GM10266 (cell line): ENCODE data around the gene ZNF275.

Experiments used
- DNase-seq: peaks from one replicate; pipeline ENCODE4 v3.0.0; 2012; ENCODE audit errors: extremely low spot score
- CTCF ChIP-seq: IDR thresholded peaks from 2 replicates; pipeline ENCODE4 v1.5.1; 2012; ENCODE audit warnings: mild to moderate bottlenecking, low read depth; ENCODE audit not compliant: control insufficient read depth, insufficient read depth; ENCODE audit errors: missing control alignments

The ZNF275 gene

GRCh38 chrX:153365670-153366069 lies 31.7 kb downstream of the ZNF275 start:
- DNase-seq = no peak
- no peak for TF ChIP-seq CTCF

- no peak for TF ChIP-seq CTCF
- DNase-seq = no peak
Measured at GRCh38 chrX:153366119-153366518, 32.2 kb downstream of the ZNF275 start.

DNA sequence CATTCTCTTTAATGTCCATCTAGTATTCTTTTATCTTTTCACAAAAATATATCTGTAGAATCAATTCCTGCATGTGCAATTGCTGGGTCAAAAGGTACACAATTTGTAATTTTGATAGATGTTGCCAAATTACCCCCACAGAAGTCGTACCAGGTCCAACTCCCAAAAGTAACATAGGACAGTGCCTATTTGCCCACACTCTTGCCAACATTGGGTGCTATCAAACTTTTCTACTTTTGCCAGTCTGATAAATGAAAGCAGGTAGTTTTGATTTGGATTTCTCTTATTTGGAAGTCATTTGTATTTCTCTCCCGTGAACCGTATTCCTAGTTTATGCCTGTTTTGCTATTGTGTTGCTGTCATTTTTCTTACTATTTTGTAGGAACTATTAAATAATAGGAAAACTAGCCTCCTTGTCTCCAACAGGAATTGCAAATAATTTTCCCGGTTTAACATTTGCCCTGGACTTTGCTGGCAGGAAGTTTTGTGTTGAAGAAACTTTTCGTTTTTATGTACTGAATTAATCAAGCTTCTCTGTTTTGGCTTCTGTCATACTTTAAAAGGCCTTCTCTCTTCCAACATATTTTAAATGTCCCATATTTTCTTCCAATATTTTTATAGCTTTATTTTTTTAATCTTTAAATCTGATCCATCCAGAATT lies 33.1 kb downstream of the ZNF275 start:
- no peak for DNase-seq
- no peak for TF ChIP-seq CTCF

- TF ChIP-seq CTCF = no peak
- DNase-seq = no peak
Measured at GRCh38 chrX:153370293-153371055, 36.5 kb downstream of the ZNF275 start.

- DNase-seq = no peak
- no peak for TF ChIP-seq CTCF
Measured at GRCh38 chrX:153371256-153371655, 37.3 kb downstream of the ZNF275 start.

DNA sequence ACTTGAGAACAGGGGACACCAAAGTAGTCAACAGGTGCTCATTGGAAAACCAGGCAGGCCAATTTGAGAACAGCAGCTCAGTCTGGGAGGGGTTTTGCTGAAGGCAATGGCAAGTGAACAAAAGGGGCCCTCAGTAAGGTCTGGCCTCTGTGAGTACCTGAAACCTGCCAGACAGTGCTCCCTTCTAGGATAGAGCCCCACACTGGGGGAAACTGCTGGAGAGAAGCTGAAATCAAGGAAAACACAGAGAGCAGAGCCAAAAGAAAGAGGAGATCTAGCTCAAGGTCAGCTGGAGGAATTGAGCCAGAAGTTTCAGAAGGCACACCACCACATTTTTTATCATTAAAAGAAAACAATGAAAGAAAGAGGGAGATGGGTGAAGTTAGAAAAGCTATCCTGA lies 39.0 kb downstream of the ZNF275 start:
- no peak for TF ChIP-seq CTCF
- DNase-seq = no peak

DNA sequence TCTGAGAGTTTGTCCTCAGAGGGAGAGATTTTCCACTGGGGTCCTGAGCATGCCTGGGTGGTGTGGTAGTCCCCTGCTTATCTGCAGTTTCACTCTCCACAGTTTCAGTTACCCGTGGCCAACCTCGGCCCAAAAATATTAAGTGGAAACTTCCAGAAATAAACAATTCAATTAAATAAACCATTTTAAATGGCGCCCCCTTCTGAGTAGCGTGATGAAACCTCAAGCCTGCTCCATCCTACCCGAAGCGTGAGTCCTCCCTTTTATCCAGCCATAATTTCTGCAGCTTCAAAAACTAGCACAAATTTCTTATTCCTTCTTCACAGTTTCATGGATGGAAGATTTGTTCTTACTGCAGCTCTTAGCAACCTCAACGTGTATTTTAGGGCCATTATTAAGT lies 40.5 kb downstream of the ZNF275 start:
- no peak for DNase-seq
- TF ChIP-seq CTCF = no peak
